GM19372 (cell line): ENCODE results near the gene RSKR.
A peak's percentile ranks its signal among the peaks of the same experiment; 100 is the strongest.
"Not testable (repeated sequence)": the region's sequence is repeated elsewhere in the genome, so short reads cannot be mapped to it uniquely, and the experiment has no call there.

Experiments
- ATAC-seq: cut with Tn5 transposase; IDR thresholded peaks from one replicate; pipeline ENCODE4 v1.9.1; 2021; ENCODE audit warnings: mild to moderate bottlenecking, low read depth, moderate library complexity; ENCODE audit not compliant: unreplicated experiment

Gene RSKR

GRCh38 chr17:28624148-28624547, 10.2 kb upstream of the RSKR start:
- no peak for ATAC-seq

- no peak for ATAC-seq
These were observed 9.7 kb upstream of the RSKR start for GRCh38 chr17:28623696-28624095.

GRCh38 chr17:28622186-28622585, 8.2 kb upstream of the RSKR start:
- no peak for ATAC-seq

GRCh38 chr17:28620010-28620409, 6.0 kb upstream of the RSKR start:
- no peak for ATAC-seq

GRCh38 chr17:28618464-28618863, 4.5 kb upstream of the RSKR start:
- ATAC-seq = no peak

- ATAC-seq = no peak
These were observed 2.3 kb upstream of the RSKR start for GRCh38 chr17:28616281-28616680.

GRCh38 chr17:28615260-28615940, 1.4 kb upstream of the RSKR start:
- no peak for ATAC-seq

- no peak for ATAC-seq
These were observed 781 bp downstream of the RSKR start for GRCh38 chr17:28612936-28613872.

- no peak for ATAC-seq
These were observed 1.5 kb downstream of the RSKR start for GRCh38 chr17:28612531-28612930.

- ATAC-seq = no peak
These were observed 3.6 kb downstream of the RSKR start for GRCh38 chr17:28610376-28610775.

GRCh38 chr17:28604031-28604430, 10.0 kb downstream of the RSKR start:
- ATAC-seq = not testable (repeated sequence)

GRCh38 chr17:28599311-28600184, 14.4 kb downstream of the RSKR start:
- ATAC-seq = peak; percentile 40

- ATAC-seq = peak; percentile 83
These were observed 15.1 kb downstream of the RSKR start, which contains the start of gene SPAG5 for GRCh38 chr17:28598799-28599310. TSS of gene SPAG5 (minus strand) at chr17:28599025. CDS start at chr17:28598946, 79 bp downstream.

- ATAC-seq = no peak
These were observed 15.6 kb downstream of the RSKR start for GRCh38 chr17:28598389-28598788.

- no peak for ATAC-seq
These were observed 16.2 kb downstream of the RSKR start for GRCh38 chr17:28597606-28598383.

- no peak for ATAC-seq
These were observed 21.7 kb downstream of the RSKR start for GRCh38 chr17:28592260-28592659.

- no peak for ATAC-seq
These were observed 28.1 kb downstream of the RSKR start for GRCh38 chr17:28585851-28586250.

GRCh38 chr17:28584434-28584833, 29.6 kb downstream of the RSKR start:
- no peak for ATAC-seq

- no peak for ATAC-seq
These were observed 31.5 kb downstream of the RSKR start for GRCh38 chr17:28582513-28582912.

GRCh38 chr17:28580959-28581358, 33.0 kb downstream of the RSKR start:
- ATAC-seq = no peak
